NCI-H2171 (cell line): ENCODE results near the gene SHISA3.
"Not testable (repeated sequence)": the region's sequence is repeated elsewhere in the genome, so short reads cannot be mapped to it uniquely, and the experiment has no call there.

Source experiments
- DNase-seq: peaks from one replicate; lab custom pipeline; 2025; lab: John Stamatoyannopoulos, UW

The SHISA3 gene

GRCh38 chr4:42396752-42397634 lies at the start of gene SHISA3:
SHISA3 (plus strand) TSS chr4:42397488; CDS start chr4:42398057, 569 bp downstream.
- no peak for DNase-seq

- DNase-seq: no peak
Measured at GRCh38 chr4:42348247-42348646, 49.0 kb upstream of the SHISA3 start.

DNA sequence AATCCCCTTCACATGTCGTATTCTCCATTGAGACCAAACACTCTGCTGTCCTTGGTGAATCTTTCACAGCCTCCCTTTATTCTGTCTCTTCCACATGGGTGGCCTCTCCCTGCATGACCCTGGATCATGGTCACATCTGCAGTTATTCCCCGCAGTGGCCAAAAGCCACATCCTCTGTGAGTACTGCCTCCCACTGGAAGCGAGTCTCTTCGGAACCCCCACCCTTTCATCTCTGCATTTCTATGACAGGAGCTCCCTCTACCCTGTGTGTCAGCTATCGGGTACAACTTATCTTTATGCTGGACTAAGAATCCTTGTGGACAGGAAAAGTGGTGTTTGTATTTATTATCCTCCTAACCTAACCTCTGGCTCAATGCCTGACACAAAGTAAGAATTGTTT lies 48.6 kb upstream of the SHISA3 start:
- no peak for DNase-seq

DNA sequence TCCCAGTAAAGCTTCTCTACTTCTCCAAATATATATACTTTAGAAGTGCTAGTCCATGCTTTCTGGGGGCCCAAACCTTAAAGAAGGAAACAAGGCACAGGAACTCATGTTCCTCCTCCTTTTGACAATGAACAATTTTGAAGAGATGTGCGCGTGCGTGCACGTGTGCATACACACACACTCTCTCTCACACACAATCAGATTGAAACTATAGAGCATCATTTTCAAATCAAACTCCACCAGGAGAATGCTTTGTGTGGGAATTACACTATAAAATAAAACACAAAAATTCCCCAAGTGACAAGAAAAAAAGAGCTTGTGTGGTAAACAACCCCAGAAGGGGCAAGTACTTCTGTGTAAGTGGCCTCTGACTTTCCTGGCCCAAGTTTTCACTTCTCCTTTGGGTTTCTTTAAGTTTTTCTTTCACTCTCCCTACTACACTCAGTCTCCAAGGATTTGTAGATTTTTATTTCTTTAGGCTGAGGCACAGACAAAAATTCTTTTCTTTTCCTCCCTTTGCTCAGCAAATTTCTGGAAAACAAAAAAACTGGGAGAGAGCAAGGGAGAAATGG lies 46.6 kb upstream of the SHISA3 start:
- no peak for DNase-seq

DNA sequence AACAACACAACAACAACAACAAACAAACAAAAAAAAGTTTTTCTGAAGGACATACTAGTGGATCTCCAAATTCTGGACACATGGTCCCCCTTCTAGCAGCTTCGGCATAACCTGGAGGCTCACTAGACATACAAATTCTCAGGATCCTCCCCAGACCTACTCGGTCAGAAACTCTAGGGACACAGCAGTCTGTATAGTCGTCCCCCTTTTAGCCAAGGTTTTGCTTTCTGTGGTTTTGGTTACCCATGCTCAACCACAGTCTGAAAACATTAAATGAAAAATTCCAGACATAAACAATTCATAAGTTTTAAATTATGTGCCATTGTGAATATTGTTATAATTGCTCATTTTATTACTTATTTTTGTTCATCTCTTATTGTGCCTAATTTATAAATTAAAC lies 45.2 kb upstream of the SHISA3 start:
- no peak for DNase-seq

DNA sequence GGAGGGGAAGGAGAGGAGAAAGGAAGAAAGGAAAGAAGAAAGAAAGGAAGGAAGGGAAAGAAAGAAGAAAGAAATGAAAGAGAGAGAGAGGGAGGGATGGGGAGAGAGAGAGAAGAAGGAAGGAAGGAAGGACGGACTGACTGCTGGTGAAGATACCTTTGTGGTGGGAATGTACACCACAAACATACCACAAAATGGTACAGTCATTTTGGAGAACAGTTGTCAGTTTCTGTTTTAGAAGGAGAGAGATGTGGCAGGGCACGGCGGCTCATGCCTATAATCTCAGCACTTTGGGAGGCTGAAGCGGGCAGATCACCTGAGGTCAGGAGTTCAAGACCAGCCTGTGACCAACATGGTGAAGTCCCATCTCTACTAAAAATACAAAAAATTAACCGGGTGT lies 40.0 kb upstream of the SHISA3 start:
- DNase-seq: no peak

DNA sequence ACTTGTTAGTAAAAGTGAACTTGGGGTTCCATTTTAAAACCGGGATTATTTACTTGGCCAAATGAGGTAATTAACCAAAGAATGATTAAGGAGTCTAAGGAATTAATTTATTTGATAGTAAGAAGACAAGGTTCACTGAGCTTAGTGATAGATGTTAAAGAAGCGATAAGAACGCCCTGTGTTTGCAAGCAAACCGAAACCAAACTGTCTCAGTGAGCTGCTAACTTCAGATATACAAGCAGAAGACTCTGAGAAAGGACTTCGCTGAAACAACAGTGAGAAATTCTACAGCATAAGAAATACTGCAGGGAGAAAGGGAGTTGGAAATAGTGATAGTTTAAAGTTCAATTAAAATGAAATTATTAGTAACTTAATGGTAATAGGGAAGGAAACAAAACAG lies 37.6 kb upstream of the SHISA3 start:
- DNase-seq: no peak

GRCh38 chr4:42360256-42360669 lies 37.0 kb upstream of the SHISA3 start:
- DNase-seq: no peak

GRCh38 chr4:42361456-42361855 lies 35.8 kb upstream of the SHISA3 start:
- DNase-seq: no peak

- DNase-seq: no peak
Measured at GRCh38 chr4:42362591-42362990, 34.7 kb upstream of the SHISA3 start.

DNA sequence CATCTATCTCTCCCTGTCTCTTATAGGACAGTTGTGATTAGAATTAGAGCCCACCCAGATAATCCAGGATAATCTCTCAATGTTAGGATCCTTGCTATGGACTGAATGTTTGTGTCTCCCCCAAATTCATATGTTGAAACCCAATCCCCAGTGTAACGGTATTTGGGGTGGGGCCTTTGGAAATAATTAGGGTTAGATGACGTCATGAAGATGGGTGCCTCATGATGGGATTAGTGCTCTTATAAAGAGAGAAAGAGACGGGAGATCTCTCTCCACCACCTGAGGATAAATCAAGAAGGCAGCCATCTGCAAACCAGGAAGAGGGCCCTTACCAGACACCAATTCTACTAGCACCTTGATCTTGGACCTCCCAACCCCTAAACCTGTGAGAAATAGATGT lies 33.7 kb upstream of the SHISA3 start:
- no peak for DNase-seq

- no peak for DNase-seq
Measured at GRCh38 chr4:42364266-42365053, 32.8 kb upstream of the SHISA3 start.

DNA sequence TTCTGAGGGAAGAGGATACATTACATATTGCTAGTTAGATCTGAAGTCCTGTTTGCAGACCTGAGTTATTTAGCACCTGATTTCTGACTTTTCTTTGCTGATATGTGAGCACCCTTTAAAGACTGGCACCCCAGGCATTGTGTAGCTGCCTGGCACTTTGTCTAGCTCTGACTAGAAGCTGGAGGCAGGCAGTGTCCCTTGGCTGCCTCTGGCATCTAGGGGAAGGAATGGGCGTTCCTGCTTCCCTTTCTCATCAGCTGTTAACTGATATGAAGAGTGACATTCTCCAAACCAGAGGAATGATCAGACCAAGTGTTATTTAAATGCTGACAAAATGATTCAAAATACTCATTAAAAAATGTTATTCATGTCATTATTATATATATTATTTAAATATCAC lies 30.3 kb upstream of the SHISA3 start:
- DNase-seq: no peak

DNA sequence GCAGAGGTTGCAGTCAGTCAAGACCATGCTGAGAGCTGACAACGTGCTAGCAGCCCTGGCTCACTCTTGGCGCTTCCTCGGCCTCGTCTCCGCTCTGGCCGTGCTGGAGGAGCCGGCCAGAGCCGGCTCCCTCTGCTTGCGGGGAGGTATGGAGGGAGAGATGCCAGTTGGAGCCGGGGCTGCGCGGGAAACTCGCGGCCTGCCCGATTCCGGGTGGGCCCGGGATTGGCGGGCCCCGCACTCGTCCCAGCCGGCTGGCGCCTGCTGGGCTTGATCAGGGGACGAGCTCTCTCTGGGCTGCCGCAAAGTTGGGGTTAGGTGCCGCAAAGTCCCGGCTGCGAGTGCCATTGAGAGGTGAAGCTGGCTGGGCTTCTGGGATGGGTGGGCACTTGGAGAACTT lies 27.8 kb upstream of the SHISA3 start:
- DNase-seq: no peak

DNA sequence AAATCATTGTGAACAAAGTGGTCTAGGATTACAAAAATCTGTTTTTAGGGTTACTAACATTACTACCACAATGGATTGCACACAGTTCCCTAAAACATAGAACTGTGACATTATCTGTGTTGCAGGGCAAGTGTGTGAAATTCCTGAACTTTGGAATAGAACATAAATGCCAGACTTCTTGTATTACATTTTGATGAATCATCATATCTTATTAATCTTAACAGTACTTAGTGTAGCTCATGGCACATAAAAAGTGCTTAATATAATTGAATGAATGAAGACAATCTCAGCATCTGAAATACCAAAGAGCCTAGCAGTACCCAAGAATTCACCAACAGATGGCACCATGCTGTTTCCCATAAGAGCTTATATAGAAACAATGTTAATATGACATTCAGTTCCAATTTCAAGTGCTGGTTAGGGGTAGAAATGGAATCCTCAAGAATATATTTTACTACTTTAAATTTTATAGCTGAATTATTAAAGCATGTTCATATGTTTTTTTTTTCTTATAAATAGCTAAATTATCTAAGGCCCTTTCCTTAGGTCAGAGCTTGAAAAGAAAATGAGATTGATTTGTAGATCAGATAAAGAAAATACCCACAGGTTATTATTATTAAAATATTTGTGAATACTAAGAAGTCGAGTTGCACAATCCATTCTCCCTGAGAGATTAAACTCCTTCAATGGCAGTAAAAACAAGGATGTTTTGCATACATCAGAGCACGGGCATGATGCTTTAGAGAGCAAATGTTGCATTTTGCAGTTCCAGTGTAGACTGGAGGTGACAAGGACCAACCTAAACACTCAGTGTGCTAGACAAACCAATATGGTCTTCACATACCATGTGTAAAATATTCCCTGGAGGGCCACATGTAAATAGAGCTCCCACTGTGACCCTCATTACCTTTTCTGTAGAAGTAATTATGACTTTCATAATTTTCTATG lies 25.7 kb upstream of the SHISA3 start:
- peak; percentile 0 for DNase-seq

DNA sequence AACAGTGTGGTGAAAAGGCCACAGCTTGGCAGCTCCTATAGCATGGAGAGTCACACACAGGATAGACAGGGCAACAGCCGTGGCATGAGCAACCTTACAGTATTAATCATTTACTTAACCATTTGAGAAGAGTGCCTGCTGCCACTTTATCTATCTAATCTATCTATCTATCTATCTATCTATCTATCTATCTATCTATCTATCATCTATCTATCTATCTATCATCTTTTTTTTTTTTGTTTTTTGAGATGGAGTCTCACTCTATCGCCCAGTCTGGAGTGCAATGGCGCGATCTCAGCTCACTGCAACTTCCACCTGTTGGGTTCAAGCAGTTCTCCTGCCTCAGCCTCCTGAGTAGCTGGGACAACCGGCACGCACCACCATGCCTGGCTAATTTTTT lies 25.0 kb upstream of the SHISA3 start:
- not testable (repeated sequence) for DNase-seq

GRCh38 chr4:42377497-42377896 lies 19.8 kb upstream of the SHISA3 start:
- DNase-seq: no peak

DNA sequence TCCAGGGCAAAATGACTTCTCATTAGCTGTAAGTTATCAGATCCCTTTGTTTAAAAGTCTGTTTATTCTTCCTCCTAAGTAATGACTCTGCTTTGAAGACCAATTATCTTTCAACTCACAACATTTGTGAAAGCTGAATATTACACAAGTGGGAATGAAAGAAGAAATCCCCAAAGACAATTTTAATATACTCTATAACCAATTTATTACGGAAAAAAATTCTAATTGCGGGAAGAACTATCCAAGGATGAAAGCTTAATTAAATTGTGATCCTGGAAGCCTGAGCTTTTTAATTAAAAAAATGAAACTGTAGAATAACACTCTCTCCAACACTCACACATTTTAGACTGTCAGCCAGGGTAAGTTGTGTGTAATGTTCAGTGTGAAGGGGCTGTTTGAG lies 15.6 kb upstream of the SHISA3 start:
- DNase-seq: no peak

GRCh38 chr4:42385516-42385915 lies 11.8 kb upstream of the SHISA3 start:
- DNase-seq: no peak

DNA sequence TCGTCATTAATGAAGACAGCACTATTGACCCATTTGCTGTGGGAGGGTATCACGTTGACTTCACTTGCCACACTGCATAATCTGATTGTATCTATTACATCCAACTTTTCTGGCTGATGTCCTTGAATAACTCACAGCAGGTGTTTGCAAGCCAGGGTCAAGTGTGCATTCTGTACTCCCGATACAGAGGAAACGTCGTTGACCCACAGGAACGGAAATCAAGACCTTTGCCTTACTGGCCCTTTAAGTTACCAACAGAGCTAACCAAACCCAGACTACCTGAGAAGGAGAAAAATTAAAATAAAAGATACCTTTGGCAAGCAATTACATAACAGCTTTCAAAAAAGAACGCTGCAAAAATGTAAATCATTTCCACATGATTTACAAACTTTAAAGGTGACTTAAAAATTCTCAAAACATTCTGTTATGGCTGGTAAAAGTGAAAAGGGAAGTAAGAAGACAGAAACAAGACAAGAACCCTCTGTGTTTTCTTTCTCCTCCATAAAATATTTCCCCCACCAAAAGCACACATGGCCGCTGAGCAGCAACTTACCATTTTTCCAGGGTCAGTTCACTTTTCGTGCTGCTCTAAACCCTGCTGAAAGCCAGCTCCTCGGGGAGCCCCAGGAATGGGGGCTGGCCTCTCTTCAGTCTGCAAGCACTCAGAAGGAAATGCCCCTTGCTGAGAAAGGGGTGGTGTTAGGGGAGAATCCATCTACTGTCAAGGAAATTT lies 6.5 kb upstream of the SHISA3 start:
- DNase-seq: no peak

- DNase-seq: no peak
Measured at GRCh38 chr4:42391355-42391664, 6.0 kb upstream of the SHISA3 start.
